DMS53 treated with DMSO at 0.1 percent for 48 hours (cell line): Measurements from ENCODE around the gene RASSF3.
A peak's percentile ranks its signal among the peaks of the same experiment; 100 is the strongest.
"Not testable (repeated sequence)": the region's sequence is repeated elsewhere in the genome, so short reads cannot be mapped to it uniquely, and the experiment has no call there.

Experiments
- DNase-seq: peaks from one replicate; lab custom pipeline; 2025; ENCODE audit not compliant: unreplicated experiment; lab: John Stamatoyannopoulos, UW

RASSF3 gene

GRCh38 chr12:64595863-64596793 is 14.2 kb upstream of the RASSF3 start:
- DNase-seq: no peak

- no peak for DNase-seq
Measured at GRCh38 chr12:64598831-64599230, 11.5 kb upstream of the RASSF3 start.

GRCh38 chr12:64600164-64600561 is 10.1 kb upstream of the RASSF3 start:
- DNase-seq: no peak

GRCh38 chr12:64603183-64603841 is 7.0 kb upstream of the RASSF3 start:
- no peak for DNase-seq

GRCh38 chr12:64608901-64609535 is 1.3 kb upstream of the RASSF3 start:
- peak; percentile 82 for DNase-seq

GRCh38 chr12:64609536-64610078 is 688 bp upstream of the RASSF3 start:
- peak; percentile 64 for DNase-seq

GRCh38 chr12:64610660-64611340 is 505 bp downstream of the RASSF3 start:
- peak; percentile 54 for DNase-seq

- no peak for DNase-seq
Measured at GRCh38 chr12:64611341-64612284, 1.3 kb downstream of the RASSF3 start.

GRCh38 chr12:64612843-64613242 is 2.5 kb downstream of the RASSF3 start:
- DNase-seq: no peak

- DNase-seq: not testable (repeated sequence)
Measured at GRCh38 chr12:64613775-64614398, 3.6 kb downstream of the RASSF3 start.

- DNase-seq: no peak
Measured at GRCh38 chr12:64616201-64616600, 5.9 kb downstream of the RASSF3 start.

- no peak for DNase-seq
Measured at GRCh38 chr12:64618953-64619590, 8.8 kb downstream of the RASSF3 start.

- DNase-seq: no peak
Measured at GRCh38 chr12:64621257-64621942, 11.1 kb downstream of the RASSF3 start.

- DNase-seq: no peak
Measured at GRCh38 chr12:64624035-64624434, 13.7 kb downstream of the RASSF3 start.

GRCh38 chr12:64625243-64626077 is 15.2 kb downstream of the RASSF3 start:
- peak; percentile 32 for DNase-seq

GRCh38 chr12:64626588-64626987 is 16.3 kb downstream of the RASSF3 start:
- DNase-seq: not testable (repeated sequence)

GRCh38 chr12:64627771-64628170 is 17.5 kb downstream of the RASSF3 start:
- DNase-seq: no peak
